ENCODE data around the gene SH3RF1.

Gene SH3RF1

GRCh38 chr4:169236873-169237626 lies 33.7 kb downstream of the SH3RF1 start:
- DNase-seq (ENCODE audit: insufficient read length, low spot score) = no peak
- no peak for TF ChIP-seq CTCF (IDR thresholded peaks at IDR 0.05; ENCODE audit: insufficient read depth, missing control alignments)
- FAIRE-seq = no peak

GRCh38 chr4:169236078-169236477 lies 34.7 kb downstream of the SH3RF1 start:
- FAIRE-seq = no peak
- TF ChIP-seq CTCF (IDR thresholded peaks at IDR 0.05; ENCODE audit: insufficient read depth, missing control alignments) = no peak
- DNase-seq (ENCODE audit: insufficient read length, low spot score) = no peak

GRCh38 chr4:169234137-169234855 lies 36.5 kb downstream of the SH3RF1 start:
- DNase-seq (ENCODE audit: insufficient read length, low spot score) (no peak), FAIRE-seq (no peak)
- no peak for TF ChIP-seq CTCF (IDR thresholded peaks at IDR 0.05; ENCODE audit: insufficient read depth, missing control alignments)

GRCh38 chr4:169233691-169234090 lies 37.1 kb downstream of the SH3RF1 start:
- DNase-seq (ENCODE audit: insufficient read length, low spot score) (no peak), FAIRE-seq (no peak)
- no peak for TF ChIP-seq CTCF (IDR thresholded peaks at IDR 0.05; ENCODE audit: insufficient read depth, missing control alignments)

GRCh38 chr4:169231647-169232262 lies 39.0 kb downstream of the SH3RF1 start:
- no peak for DNase-seq (ENCODE audit: insufficient read length, low spot score)
- no peak for FAIRE-seq
- no peak for TF ChIP-seq CTCF (IDR thresholded peaks at IDR 0.05; ENCODE audit: insufficient read depth, missing control alignments)

GRCh38 chr4:169229571-169230028 lies 41.2 kb downstream of the SH3RF1 start:
- TF ChIP-seq CTCF (IDR thresholded peaks at IDR 0.05; ENCODE audit: insufficient read depth, missing control alignments) = no peak
- FAIRE-seq (no peak), DNase-seq (ENCODE audit: insufficient read length, low spot score) (no peak)
